HepG2 (cell line): ENCODE data around the gene FGD3. TPM values are rescaled to one million over a fixed set of nuclear protein-coding genes. Genes with fewer than 3 reads are reported as not detected.

Experiments
- HNF4G ChIP-seq, 2 experiments: sonication (generic) in 1 of 2; formaldehyde crosslinking in 1 of 2; IDR thresholded peaks; 2 replicates each; pipeline versions ENCODE4 v1.4.0 to v1.6.1; 2011 to 2020; ENCODE audit warnings: borderline replicate concordance in 2 of 2, low read depth in 2 of 2, mild to moderate bottlenecking in 2 of 2, low read length in 1 of 2, missing genetic modification reagents in 1 of 2, moderate library complexity in 1 of 2
- KLF13 ChIP-seq: sonication (generic); formaldehyde crosslinking; IDR thresholded peaks from 2 replicates; pipeline ENCODE4 v1.4.0; 2020; ENCODE audit warnings: mild to moderate bottlenecking, missing genetic modification reagents
- NFIC ChIP-seq: IDR thresholded peaks from 2 replicates; pipeline ENCODE4 v1.6.1; 2012; ENCODE audit warnings: mild to moderate bottlenecking, low read length, inconsistent platforms
- SSRP1 ChIP-seq: IDR thresholded peaks from 2 replicates; pipeline ENCODE4 v1.6.1; 2016; ENCODE audit warnings: control low read depth
- ZBTB8A ChIP-seq: sonication (generic); formaldehyde crosslinking; IDR thresholded peaks from 2 replicates; pipeline ENCODE4 v1.4.0; 2020; ENCODE audit warnings: mild to moderate bottlenecking, low read depth, missing genetic modification reagents, borderline replicate concordance
- ZFY ChIP-seq: sonication (generic); formaldehyde crosslinking; IDR thresholded peaks from 2 replicates; pipeline ENCODE4 v1.4.0; 2020; ENCODE audit warnings: missing genetic modification reagents
- ZNF382 ChIP-seq: sonication (generic); formaldehyde crosslinking; IDR thresholded peaks from 2 replicates; pipeline ENCODE4 v1.5.0; 2020; ENCODE audit warnings: missing genetic modification reagents, mild to moderate bottlenecking, borderline replicate concordance
- ZNF577 ChIP-seq: sonication (generic); formaldehyde crosslinking; IDR thresholded peaks from 2 replicates; pipeline ENCODE4 v1.4.0; 2020; ENCODE audit warnings: mild to moderate bottlenecking, low read depth, missing genetic modification reagents, borderline replicate concordance
- ZNF589 ChIP-seq: sonication (generic); formaldehyde crosslinking; conservative IDR thresholded peaks from 2 replicates; pipeline ENCODE4 v1.8.0; 2022; ENCODE audit warnings: mild to moderate bottlenecking, moderate library complexity, missing genetic modification reagents
- ZNF674 ChIP-seq: sonication (generic); formaldehyde crosslinking; IDR thresholded peaks from 2 replicates; pipeline ENCODE4 v1.5.0; 2020; ENCODE audit warnings: low read depth, mild to moderate bottlenecking, missing genetic modification reagents
- polyA plus RNA-seq, 8 experiments: library from polyadenylated mRNA; depleted of rRNA in 3 of 8; stranded (reverse) in 7 of 8; unstranded in 1 of 8; fragments of >200 nt; fragmentation: Illumina TruSeq in 4 of 8; extraction: Trizol in 4 of 8; gene quantifications; 2 replicates each; pipeline versions ENCODE4 v1.2.1 to v1.2.3, GENCODE V29; 2011 to 2016; ENCODE audit warnings: low read depth in 4 of 8, missing spikeins in 1 of 8, mixed read lengths in 1 of 8; ENCODE audit not compliant: insufficient read depth in 1 of 8
- total RNA-seq, 5 experiments: library from RNA; depleted of rRNA; stranded (reverse); fragments of >200 nt; fragmentation: Illumina TruSeq; extraction: Trizol; gene quantifications; 2 replicates each; pipeline ENCODE4 v1.2.3, GENCODE V29; 2016; ENCODE audit warnings: low read depth in 1 of 5
- TF ChIP-seq, protein P1 (sequence below): sonication (generic); formaldehyde crosslinking; IDR thresholded peaks from 2 replicates; pipeline ENCODE4 v1.5.1; 2020; ENCODE audit warnings: mild to moderate bottlenecking, missing genetic modification reagents, moderate library complexity
- TF ChIP-seq, protein P2 (sequence below): sonication (generic); formaldehyde crosslinking; IDR thresholded peaks from 2 replicates; pipeline ENCODE4 v1.5.0; 2020; ENCODE audit warnings: missing genetic modification reagents
- TF ChIP-seq, protein P3 (sequence below): sonication (generic); formaldehyde crosslinking; IDR thresholded peaks from 2 replicates; pipeline ENCODE4 v1.5.0; 2020; ENCODE audit warnings: mild to moderate bottlenecking, missing genetic modification reagents, borderline replicate concordance
- TF ChIP-seq, protein P4 (sequence below): sonication (generic); formaldehyde crosslinking; IDR thresholded peaks from 2 replicates; pipeline ENCODE4 v1.5.0; 2020; ENCODE audit warnings: missing genetic modification reagents, mild to moderate bottlenecking, borderline replicate concordance
- TF ChIP-seq, protein P5 (sequence below): sonication (generic); formaldehyde crosslinking; IDR thresholded peaks from 2 replicates; pipeline ENCODE4 v1.8.1; 2023; ENCODE audit warnings: mild to moderate bottlenecking, missing genetic modification reagents

FGD3 gene
- total and polyA plus RNA-seq, 2 of the 13 experiments (the other 11 are each of a cell fraction or from before 2014, with no cell fraction given) = 0.53 to 1.1 TPM

DNA sequence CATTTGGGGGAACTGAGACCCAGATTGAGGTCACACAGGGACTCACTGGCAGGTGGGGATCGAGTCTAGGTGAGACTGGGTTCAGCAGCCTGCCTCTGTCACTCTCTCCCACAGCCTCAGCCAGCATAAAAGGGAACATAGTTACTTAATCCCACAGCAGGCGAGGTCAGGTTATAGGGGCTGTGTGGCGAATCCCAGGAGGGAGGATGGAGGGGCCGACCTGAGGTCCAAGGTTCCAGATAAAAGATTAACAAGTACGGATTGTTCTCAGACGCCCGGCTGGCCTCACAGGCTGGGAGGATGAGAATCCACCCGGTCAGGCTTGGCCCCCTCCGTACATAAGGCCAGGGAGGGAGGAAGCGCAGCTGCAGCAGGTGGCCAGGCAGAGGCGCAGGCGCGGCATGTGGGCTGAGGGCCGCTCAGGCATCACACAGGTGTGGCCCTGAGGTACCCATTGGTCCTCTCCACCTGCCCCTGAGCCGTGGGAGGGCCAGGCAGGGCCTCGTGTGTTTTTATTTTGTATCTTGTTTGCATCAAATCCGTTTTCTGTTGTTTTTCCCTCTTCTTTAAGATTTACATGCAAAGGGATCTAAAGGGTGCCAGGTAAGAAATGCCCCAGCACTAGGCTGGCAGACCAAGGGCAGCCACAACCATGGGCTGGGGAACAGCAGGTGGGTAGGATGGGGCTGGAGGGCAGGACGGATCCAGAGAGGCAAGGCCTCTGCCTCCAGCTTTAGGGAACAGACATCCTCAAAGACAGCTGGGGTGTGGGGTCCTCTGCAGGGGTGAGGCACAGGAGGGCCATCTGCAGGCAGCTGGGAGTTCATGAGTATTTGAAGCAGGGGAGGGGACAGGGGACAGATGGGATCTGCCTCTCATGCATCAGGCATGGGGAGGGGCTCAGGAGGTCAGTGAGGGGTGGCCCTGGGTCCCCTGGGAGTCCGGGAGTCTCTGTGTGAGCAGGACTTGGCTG lies 114.8 kb downstream of the FGD3 start (continued):
- peak; percentile 67 for TF ChIP-seq HNF4G (IDR thresholded peaks at IDR 0.05; ENCODE audit: borderline replicate concordance, low read depth, low read length)
- peak; percentile 53; the same call in 1 of the 2 replicates for TF ChIP-seq HNF4G (CRISPR knock-in tag; IDR thresholded peaks at IDR 0.05; ENCODE audit: borderline replicate concordance, low read depth)
- peak; percentile 43; the same call in 1 of the 2 replicates for TF ChIP-seq ZFY (CRISPR knock-in tag)
- TF ChIP-seq, protein P1, sequence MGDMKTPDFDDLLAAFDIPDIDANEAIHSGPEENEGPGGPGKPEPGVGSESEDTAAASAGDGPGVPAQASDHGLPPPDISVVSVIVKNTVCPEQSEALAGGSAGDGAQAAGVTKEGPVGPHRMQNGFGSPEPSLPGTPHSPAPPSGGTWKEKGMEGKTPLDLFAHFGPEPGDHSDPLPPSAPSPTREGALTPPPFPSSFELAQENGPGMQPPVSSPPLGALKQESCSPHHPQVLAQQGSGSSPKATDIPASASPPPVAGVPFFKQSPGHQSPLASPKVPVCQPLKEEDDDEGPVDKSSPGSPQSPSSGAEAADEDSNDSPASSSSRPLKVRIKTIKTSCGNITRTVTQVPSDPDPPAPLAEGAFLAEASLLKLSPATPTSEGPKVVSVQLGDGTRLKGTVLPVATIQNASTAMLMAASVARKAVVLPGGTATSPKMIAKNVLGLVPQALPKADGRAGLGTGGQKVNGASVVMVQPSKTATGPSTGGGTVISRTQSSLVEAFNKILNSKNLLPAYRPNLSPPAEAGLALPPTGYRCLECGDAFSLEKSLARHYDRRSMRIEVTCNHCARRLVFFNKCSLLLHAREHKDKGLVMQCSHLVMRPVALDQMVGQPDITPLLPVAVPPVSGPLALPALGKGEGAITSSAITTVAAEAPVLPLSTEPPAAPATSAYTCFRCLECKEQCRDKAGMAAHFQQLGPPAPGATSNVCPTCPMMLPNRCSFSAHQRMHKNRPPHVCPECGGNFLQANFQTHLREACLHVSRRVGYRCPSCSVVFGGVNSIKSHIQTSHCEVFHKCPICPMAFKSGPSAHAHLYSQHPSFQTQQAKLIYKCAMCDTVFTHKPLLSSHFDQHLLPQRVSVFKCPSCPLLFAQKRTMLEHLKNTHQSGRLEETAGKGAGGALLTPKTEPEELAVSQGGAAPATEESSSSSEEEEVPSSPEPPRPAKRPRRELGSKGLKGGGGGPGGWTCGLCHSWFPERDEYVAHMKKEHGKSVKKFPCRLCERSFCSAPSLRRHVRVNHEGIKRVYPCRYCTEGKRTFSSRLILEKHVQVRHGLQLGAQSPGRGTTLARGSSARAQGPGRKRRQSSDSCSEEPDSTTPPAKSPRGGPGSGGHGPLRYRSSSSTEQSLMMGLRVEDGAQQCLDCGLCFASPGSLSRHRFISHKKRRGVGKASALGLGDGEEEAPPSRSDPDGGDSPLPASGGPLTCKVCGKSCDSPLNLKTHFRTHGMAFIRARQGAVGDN = peak; percentile 88
- no peak for TF ChIP-seq NFIC
- TF ChIP-seq, protein P2, sequence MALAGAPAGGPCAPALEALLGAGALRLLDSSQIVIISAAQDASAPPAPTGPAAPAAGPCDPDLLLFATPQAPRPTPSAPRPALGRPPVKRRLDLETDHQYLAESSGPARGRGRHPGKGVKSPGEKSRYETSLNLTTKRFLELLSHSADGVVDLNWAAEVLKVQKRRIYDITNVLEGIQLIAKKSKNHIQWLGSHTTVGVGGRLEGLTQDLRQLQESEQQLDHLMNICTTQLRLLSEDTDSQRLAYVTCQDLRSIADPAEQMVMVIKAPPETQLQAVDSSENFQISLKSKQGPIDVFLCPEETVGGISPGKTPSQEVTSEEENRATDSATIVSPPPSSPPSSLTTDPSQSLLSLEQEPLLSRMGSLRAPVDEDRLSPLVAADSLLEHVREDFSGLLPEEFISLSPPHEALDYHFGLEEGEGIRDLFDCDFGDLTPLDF (CRISPR knock-in tag) = no peak
- TF ChIP-seq ZNF577 = no peak
- TF ChIP-seq ZBTB8A (CRISPR knock-in tag) = no peak
- no peak for TF ChIP-seq ZNF674 (CRISPR knock-in tag)
- TF ChIP-seq ZNF589 (CRISPR knock-in tag) = no peak
- TF ChIP-seq, protein P3, sequence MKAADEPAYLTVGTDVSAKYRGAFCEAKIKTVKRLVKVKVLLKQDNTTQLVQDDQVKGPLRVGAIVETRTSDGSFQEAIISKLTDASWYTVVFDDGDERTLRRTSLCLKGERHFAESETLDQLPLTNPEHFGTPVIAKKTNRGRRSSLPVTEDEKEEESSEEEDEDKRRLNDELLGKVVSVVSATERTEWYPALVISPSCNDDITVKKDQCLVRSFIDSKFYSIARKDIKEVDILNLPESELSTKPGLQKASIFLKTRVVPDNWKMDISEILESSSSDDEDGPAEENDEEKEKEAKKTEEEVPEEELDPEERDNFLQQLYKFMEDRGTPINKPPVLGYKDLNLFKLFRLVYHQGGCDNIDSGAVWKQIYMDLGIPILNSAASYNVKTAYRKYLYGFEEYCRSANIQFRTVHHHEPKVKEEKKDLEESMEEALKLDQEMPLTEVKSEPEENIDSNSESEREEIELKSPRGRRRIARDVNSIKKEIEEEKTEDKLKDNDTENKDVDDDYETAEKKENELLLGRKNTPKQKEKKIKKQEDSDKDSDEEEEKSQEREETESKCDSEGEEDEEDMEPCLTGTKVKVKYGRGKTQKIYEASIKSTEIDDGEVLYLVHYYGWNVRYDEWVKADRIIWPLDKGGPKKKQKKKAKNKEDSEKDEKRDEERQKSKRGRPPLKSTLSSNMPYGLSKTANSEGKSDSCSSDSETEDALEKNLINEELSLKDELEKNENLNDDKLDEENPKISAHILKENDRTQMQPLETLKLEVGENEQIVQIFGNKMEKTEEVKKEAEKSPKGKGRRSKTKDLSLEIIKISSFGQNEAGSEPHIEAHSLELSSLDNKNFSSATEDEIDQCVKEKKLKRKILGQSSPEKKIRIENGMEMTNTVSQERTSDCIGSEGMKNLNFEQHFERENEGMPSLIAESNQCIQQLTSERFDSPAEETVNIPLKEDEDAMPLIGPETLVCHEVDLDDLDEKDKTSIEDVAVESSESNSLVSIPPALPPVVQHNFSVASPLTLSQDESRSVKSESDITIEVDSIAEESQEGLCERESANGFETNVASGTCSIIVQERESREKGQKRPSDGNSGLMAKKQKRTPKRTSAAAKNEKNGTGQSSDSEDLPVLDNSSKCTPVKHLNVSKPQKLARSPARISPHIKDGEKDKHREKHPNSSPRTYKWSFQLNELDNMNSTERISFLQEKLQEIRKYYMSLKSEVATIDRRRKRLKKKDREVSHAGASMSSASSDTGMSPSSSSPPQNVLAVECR (CRISPR knock-in tag) = no peak; the same call in 1 of the 2 replicates
- TF ChIP-seq KLF13 = no peak
- TF ChIP-seq, protein P4, sequence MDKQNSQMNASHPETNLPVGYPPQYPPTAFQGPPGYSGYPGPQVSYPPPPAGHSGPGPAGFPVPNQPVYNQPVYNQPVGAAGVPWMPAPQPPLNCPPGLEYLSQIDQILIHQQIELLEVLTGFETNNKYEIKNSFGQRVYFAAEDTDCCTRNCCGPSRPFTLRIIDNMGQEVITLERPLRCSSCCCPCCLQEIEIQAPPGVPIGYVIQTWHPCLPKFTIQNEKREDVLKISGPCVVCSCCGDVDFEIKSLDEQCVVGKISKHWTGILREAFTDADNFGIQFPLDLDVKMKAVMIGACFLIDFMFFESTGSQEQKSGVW (CRISPR knock-in tag) = no peak
- TF ChIP-seq ZNF382 (CRISPR knock-in tag) = no peak
- TF ChIP-seq SSRP1 (CRISPR knock-in tag) = no peak
- TF ChIP-seq, protein P5, sequence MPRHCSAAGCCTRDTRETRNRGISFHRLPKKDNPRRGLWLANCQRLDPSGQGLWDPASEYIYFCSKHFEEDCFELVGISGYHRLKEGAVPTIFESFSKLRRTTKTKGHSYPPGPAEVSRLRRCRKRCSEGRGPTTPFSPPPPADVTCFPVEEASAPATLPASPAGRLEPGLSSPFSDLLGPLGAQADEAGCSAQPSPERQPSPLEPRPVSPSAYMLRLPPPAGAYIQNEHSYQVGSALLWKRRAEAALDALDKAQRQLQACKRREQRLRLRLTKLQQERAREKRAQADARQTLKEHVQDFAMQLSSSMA = no peak
